GM18907 (cell line): Measurements from ENCODE around the gene RAD54L2.
"Not testable (repeated sequence)": the region's sequence is repeated elsewhere in the genome, so short reads cannot be mapped to it uniquely, and the experiment has no call there.

Experiments
- ATAC-seq: cut with Tn5 transposase; IDR thresholded peaks from one replicate; pipeline ENCODE4 v1.9.1; 2021; ENCODE audit warnings: mild to moderate bottlenecking, moderate library complexity; ENCODE audit not compliant: unreplicated experiment

RAD54L2 gene

DNA sequence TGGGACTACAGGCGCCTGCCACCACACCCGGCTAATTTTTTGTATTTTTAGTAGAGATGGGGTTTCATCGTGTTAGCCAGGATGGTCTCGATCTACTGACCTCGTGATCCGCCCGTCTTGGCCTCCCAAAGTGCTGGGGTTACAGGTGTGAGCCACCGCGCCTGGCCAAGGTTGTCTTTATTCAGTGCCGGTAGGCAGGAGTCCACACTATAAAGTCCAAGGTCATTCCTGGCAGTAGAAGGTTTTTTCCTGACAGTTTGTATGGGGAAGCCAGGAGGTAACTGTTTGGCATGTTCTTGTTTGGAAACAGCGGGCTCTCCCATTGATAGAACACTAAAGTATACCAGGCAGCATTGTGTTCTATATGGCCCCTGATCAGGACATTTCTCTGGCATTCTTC lies 4.1 kb downstream of the RAD54L2 start:
- not testable (repeated sequence) for ATAC-seq

DNA sequence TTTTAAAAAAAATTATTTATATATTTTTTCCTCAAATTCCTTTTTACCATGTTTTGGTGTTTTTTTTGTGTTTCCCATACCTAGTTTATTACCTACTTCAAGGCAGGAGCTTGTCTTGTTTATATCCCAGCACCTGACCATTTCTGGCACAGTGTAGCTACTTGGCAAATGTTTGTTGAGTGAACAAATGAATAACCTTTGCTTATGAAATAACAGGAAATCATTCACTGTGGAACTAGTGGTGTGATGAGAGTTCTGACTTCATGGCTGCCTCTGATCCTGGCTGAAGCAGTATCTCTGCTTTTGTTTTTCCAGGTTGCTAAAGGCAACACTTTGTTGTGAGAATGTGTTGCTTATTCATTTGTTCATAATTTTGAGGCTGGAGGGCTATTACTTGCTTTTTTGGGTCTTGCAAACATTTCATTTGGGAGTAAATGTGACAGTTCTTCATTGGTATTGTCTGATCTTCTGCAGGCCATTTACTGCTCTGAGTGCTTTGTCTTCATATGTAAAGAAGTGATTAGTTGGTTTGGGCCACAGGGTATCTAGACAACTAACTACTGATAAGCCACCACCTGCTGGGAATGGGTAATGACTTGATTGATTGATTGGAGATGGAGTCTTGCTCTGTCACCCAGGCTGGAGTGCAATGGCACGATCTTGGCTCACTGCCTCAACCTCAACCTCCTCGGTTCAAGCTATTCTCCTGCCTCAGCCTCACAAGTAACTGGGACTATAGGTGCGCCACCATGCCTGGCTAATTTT lies 5.7 kb downstream of the RAD54L2 start:
- no peak for ATAC-seq

DNA sequence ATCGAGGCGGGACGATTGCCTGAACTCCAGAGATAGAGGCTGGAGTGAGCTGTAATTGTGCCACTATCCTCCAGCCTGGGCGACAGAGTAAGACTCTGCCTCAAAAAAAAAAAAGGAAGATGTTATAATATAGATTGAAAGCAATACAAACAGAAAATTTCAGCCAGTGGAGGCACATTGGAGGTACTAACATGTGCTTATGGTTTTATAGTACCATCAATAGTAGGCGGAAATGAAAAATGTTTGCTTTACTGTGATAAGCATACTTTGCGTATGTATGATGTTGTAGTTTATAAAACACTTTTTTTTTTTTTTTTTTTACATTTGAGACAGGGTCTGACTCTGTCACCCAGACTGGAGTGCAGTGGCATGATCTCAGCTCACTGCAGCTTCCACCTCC lies 8.8 kb downstream of the RAD54L2 start:
- ATAC-seq, result no peak

DNA sequence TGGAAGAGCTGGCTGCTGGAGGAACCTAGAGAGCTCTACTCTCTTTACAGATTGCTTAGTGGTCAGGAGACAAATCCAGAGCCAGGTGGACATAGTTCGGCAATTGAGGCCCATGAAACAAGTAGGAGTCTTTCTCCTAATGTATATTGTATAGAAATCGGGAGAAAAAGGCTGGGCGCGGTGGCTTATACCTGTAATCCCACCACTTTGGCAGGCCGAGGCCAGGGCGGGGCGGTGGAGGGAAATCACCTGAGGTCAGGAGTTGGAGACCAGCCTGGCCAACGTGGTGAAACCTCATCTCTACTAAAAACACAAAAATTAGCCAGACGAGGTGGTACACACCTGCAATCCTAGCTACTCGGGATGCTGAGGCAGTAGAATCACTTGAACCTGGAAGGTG lies 10.8 kb downstream of the RAD54L2 start:
- ATAC-seq, result no peak

DNA sequence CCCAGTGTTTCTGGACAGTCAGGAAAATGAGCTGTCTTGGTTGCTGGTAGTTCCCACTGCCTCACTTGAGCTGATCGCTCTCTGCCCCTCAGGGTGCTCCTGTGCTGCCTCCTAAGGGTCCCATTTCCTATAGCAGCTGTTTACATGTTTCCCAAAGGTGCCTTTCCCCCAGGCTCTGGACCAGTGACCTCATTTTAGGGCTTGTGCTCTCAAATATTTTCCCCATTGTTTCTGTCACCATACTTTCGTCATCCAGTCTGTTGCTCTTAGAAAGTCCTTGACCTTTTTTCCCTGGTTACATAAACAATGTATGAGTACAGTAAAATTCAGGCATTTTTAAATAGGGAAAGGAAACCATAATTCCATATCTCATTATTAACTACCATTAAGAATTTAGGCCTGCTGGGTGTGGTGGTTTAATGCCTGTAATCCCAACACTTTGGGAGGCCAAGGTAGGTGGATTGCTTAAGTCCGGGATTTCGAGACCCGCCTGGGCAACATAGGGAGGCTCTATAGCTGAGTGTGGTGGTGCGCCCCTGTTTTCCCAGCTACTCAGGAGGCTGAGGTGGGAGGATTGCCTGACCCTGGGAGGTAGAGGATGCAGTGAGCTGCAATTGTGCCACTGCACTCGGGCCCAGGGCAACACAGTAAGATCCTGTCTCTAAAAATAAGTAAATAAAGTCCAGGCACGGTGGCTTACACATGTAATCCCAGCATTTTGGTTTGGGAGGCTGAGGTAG lies 11.7 kb downstream of the RAD54L2 start:
- no peak for ATAC-seq

DNA sequence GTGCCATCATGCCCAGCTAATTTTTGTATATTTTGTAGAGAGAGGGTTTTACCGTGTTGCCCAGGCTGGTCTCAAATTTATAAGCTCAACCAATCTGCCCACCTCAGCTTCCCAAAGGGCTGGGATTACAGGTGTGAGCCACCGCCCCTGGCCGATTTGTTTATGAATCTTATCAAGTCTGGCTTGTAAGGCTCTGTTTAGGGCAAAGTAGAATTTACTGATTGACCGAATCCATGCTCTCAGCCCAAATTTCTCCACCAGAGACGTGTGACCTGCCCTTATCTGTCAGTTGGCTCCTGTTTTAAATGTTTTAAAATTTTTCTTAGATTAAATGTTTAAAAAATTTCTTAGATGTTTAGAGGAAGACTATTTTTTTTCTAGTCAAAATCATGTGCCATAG lies 19.5 kb downstream of the RAD54L2 start:
- no peak for ATAC-seq

DNA sequence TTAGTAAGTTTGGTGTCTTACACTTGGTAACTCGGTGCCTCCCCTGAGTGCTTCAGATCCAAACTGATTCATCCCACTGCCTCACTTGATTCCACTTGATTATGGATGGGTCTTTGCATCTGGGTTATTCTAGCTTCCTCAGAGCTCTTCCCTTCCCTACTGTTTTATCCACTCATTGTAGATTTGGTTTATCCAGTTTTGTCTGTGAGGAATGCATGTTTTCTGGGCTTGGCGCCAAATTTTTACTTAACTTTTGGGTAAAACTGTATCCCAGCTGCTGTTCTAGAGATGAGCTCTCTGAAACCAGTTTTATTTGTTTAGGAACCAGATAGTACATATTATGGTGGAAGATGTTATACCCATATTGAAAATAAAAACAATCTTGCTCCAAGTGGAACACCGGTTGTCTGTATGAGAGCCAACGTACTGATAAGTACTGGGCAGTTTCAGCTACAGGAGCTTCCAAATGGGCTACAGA lies 20.9 kb downstream of the RAD54L2 start:
- no peak for ATAC-seq

- ATAC-seq, result no peak
Observed at GRCh38 chr3:51559961-51560360, 21.4 kb downstream of the RAD54L2 start.

GRCh38 chr3:51562403-51562802 lies 23.9 kb downstream of the RAD54L2 start:
- ATAC-seq, result not testable (repeated sequence)

- no peak for ATAC-seq
Observed at GRCh38 chr3:51568036-51568435, 29.5 kb downstream of the RAD54L2 start.

DNA sequence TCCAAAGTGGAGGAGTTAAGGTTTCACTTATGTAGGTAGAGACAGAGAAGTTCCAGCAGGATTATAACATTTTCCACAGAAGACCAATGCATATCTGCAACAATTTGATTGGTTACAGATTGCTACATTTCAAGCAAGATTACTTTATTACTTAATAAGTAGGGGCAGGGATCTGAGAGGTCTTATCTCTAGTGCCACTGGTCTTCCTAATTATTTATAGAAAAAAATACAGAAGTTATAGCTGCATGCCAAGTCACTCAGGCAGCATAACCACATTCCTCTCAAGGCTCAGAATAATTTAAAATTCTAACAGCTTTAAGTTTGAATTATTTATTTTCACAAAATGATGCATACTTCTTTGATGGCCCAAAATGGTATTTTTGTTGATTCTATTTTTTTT lies 30.5 kb downstream of the RAD54L2 start:
- no peak for ATAC-seq

GRCh38 chr3:51578238-51578637 lies 39.7 kb downstream of the RAD54L2 start:
- ATAC-seq, result no peak

DNA sequence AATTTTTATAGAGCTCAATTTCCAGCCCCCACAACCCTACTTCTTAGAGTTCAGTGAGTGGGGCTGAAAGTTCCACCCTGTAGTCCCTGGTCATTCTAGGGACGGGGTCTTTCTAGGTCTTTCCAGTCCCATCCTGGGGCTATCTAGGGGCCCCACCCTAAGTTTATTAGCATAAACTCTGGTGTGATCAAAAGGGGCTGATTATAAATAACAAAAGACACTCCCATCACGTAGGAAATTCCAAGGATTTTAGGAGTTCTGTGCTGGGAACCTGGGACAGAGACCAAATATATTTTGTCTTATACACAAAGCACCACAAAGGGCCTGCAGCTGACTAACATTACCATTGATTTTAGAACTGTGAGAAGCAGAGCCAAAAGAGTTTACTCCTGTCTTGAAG lies 41.9 kb downstream of the RAD54L2 start:
- no peak for ATAC-seq

- no peak for ATAC-seq
Observed at GRCh38 chr3:51581524-51581923, 43.0 kb downstream of the RAD54L2 start.

DNA sequence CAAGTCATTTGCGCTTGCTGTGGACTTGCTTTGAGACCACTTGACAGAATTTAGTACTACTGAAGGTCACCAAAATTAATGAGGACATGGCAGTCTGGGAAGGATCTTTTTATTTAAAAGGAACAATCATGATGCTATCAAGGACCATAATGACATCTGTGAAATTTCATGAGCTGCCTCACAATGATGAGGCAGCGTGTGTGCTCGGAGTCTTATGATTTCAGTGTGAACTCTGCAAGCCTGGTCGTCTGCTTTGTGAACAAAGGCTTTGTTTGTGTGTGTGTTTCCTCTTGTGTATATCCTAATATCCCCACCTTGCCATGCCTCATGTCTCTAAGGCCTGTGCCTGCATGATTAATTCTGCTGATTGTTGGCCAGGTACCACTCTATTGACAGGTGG lies 46.7 kb downstream of the RAD54L2 start:
- ATAC-seq, result no peak

DNA sequence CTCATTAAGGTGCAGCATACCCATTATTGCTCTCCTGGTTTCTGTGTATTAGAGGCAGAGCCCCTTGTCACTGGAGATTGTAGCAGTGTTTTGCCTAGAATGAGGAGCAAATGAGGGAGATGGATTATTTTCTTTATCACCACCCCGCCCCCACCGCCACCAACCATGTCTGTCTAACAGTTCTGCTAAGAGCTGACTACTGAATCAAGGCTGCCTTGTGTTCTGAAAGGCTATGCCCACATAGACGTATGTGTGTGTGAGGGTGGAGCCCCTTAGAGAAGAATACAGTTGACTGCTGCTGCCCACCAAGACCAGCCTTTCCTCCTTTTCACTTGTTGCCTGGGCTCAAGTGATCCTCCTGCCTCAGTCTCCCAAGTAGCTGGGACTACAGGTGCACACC lies 47.4 kb downstream of the RAD54L2 start:
- no peak for ATAC-seq
